Upper lobe of left lung (tissue), 4 donors: Measurements from ENCODE around the gene CYP4F12.

ENCODE experiments used
- CTCF ChIP-seq, 6 experiments: fragments of 450-650 bp in 4 of 6; fragments of 200-600 bp in 2 of 6; sonication (generic) in 2 of 6; IDR thresholded peaks; one replicate each; pipeline ENCODE4 v1.5.1; 2016 to 2019; ENCODE audit warnings: antibody characterized with exemption in 6 of 6
- EP300 ChIP-seq, 4 donors: sonication (generic); formaldehyde crosslinking; IDR thresholded peaks; one replicate each; pipeline ENCODE4 v1.5.1; 2017; ENCODE audit warnings: antibody characterized with exemption in 4 of 4, control low read depth in 2 of 4
- POLR2A ChIP-seq, 4 donors: fragments of 450-650 bp; IDR thresholded peaks; one replicate each; pipeline ENCODE4 v1.5.1; 2016 to 2017; ENCODE audit warnings: antibody characterized with exemption in 4 of 4, mild to moderate bottlenecking in 2 of 4

DNA sequence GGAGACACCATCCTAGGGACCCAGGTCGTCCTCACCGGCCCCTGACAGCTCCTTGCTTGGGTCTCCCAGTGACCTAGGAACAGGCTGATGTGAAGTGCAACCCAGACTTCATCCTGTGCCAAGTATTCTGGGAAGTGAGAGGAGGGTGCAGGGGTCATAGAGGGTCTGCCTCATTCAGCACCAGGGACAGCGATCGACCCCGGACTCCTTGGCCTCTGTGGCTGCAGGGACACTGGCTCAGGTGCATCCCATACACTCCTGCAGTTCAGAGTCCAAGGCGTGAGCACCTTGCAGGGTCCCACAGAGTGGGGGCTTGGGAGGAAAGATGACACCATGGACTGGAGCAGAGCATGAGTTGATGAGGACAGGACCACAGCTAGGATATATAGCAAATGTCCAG lies 44.9 kb downstream of the CYP4F12 start:
- TF ChIP-seq CTCF (IDR thresholded peaks at IDR 0.05) (no peak), POLR2A (IDR thresholded peaks at IDR 0.05) (no peak), EP300 (IDR thresholded peaks at IDR 0.05) (no peak)
